HEK293T (cell line): ENCODE measurements around the gene EMC1.
"Not testable (repeated sequence)": the region's sequence is repeated elsewhere in the genome, so short reads cannot be mapped to it uniquely, and the experiment has no call there.

Experiments used
- CTCF ChIA-PET: fragments of 350-600 bp; formaldehyde crosslinking; extraction: SDS; loops from one replicate; lab custom pipeline; 2021; ENCODE audit warnings: antibody characterized with exemption, inconsistent platforms; lab: Yijun Ruan, JAX
- POLR2A ChIA-PET: fragments of 350-600 bp; formaldehyde crosslinking; extraction: SDS; loops from one replicate; lab custom pipeline; 2020; ENCODE audit warnings: antibody characterized with exemption, inconsistent platforms; lab: Yijun Ruan, JAX
- DNase-seq: peaks from one replicate; pipeline ENCODE4 v3.0.0; 2012; ENCODE audit warnings: mixed read lengths; ENCODE audit errors: extremely low spot score
- ARNT ChIP-seq: fragments of 450-650 bp; IDR thresholded peaks from 2 replicates; pipeline ENCODE4 v1.6.1; 2017; ENCODE audit warnings: mild to moderate bottlenecking
- BHLHE40 ChIP-seq: fragments of 450-650 bp; IDR thresholded peaks from 2 replicates; pipeline ENCODE4 v1.6.1; 2016; ENCODE audit warnings: mild to moderate bottlenecking, moderate library complexity, borderline replicate concordance
- CTBP1 ChIP-seq: fragments of 450-650 bp; IDR thresholded peaks from 2 replicates; pipeline ENCODE4 v1.6.1; 2016; ENCODE audit warnings: borderline replicate concordance
- ELF4 ChIP-seq: fragments of 450-650 bp; IDR thresholded peaks from 2 replicates; pipeline ENCODE4 v1.6.1; 2017; ENCODE audit warnings: antibody characterized with exemption
- FOXA1 ChIP-seq: fragments of 450-650 bp; IDR thresholded peaks from 2 replicates; pipeline ENCODE4 v1.6.1; 2016; ENCODE audit warnings: mild to moderate bottlenecking
- FOXK2 ChIP-seq: fragments of 450-650 bp; IDR thresholded peaks from 2 replicates; pipeline ENCODE4 v1.6.1; 2016; ENCODE audit warnings: mild to moderate bottlenecking
- FOXM1 ChIP-seq: fragments of 450-650 bp; IDR thresholded peaks from 2 replicates; pipeline ENCODE4 v1.6.1; 2017; ENCODE audit warnings: mild to moderate bottlenecking, borderline replicate concordance
- HDGF ChIP-seq: fragments of 450-650 bp; IDR thresholded peaks from 2 replicates; pipeline ENCODE4 v1.6.1; 2017; ENCODE audit warnings: antibody characterized with exemption, borderline replicate concordance
- L3MBTL2 ChIP-seq: fragments of 450-650 bp; conservative IDR thresholded peaks from 2 replicates; pipeline ENCODE4 v1.6.1; 2016; ENCODE audit warnings: mild to moderate bottlenecking
- LEF1 ChIP-seq: fragments of 450-650 bp; IDR thresholded peaks from 2 replicates; pipeline ENCODE4 v1.6.1; 2017; ENCODE audit warnings: mild to moderate bottlenecking, borderline replicate concordance
- NFRKB ChIP-seq: fragments of 450-650 bp; IDR thresholded peaks from 2 replicates; pipeline ENCODE4 v1.6.1; 2016; ENCODE audit warnings: mild to moderate bottlenecking, moderate library complexity
- SP1 ChIP-seq: fragments of 450-650 bp; IDR thresholded peaks from 2 replicates; pipeline ENCODE4 v1.6.1; 2017
- SUZ12 ChIP-seq: fragments of 450-650 bp; IDR thresholded peaks from 2 replicates; pipeline ENCODE4 v1.6.1; 2016; ENCODE audit warnings: mild to moderate bottlenecking
- TARDBP ChIP-seq: fragments of 450-650 bp; IDR thresholded peaks from 2 replicates; pipeline ENCODE4 v1.6.1; 2016
- ZNF384 ChIP-seq: fragments of 450-650 bp; IDR thresholded peaks from 2 replicates; pipeline ENCODE4 v1.6.1; 2016
- TF ChIP-seq, protein P1 (sequence below): fragments of 450-650 bp; IDR thresholded peaks from 2 replicates; pipeline ENCODE4 v1.6.1; 2016

EMC1 gene

DNA sequence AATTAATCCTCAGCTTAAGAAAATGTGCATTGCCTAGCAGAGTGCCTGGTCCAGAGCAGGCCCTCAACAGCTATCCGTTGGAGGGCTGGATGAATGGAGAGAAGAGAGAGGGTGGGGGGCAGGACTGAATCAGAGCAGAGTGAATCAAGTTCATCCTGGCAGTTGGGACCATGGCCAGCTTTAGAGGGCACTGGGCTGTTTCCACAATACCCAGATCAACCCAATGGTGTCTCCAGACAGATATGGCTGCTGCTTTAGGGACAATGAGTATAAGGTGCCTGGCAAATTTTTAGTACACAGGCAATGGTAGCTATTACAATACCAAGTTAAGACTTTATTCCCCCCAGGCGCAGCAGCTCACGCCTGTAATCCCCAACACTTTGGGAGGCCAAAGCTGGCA lies 17.1 kb downstream of the EMC1 start:
- DNase-seq = no peak
- ChIA-PET CTCF (no interaction called here), POLR2A (interaction anchor here (1.6 kb wide), 1 partner anchor 17 kb away, joined by 3 read pairs; the partner anchor contains the start of genes EMC1 and MRTO4)
- TF ChIP-seq HDGF (no peak), NFRKB (no peak)

DNA sequence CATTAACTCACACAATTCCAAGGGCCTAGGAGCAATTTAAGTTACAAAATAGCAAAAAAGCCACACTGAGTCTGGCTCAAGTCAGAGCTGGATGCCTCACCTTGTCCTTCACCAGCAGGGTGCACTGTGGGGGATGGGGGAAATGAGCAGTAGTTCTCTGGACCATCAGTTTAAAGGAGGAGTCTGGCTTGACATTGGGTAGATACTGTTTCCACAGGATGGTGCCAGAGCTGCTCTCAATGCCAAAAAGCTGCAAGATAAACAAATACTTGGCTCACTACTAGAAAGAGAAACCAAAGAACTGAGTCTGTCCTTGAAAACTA lies 18.8 kb downstream of the EMC1 start:
- DNase-seq = no peak
- ChIA-PET CTCF (no interaction called here), POLR2A (interaction anchor here (1.6 kb wide), 1 partner anchor 19 kb away, joined by 3 read pairs; the partner anchor contains the start of genes EMC1 and MRTO4)
- TF ChIP-seq ELF4 (no peak), L3MBTL2 (no peak), SP1 (no peak), ZNF384 (no peak), TARDBP (no peak), SUZ12 (no peak), FOXA1 (no peak), CTBP1 (no peak), FOXM1 (no peak), BHLHE40 (no peak), FOXK2 (no peak)
- TF ChIP-seq, protein P1, sequence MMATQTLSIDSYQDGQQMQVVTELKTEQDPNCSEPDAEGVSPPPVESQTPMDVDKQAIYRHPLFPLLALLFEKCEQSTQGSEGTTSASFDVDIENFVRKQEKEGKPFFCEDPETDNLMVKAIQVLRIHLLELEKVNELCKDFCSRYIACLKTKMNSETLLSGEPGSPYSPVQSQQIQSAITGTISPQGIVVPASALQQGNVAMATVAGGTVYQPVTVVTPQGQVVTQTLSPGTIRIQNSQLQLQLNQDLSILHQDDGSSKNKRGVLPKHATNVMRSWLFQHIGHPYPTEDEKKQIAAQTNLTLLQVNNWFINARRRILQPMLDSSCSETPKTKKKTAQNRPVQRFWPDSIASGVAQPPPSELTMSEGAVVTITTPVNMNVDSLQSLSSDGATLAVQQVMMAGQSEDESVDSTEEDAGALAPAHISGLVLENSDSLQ = no peak

DNA sequence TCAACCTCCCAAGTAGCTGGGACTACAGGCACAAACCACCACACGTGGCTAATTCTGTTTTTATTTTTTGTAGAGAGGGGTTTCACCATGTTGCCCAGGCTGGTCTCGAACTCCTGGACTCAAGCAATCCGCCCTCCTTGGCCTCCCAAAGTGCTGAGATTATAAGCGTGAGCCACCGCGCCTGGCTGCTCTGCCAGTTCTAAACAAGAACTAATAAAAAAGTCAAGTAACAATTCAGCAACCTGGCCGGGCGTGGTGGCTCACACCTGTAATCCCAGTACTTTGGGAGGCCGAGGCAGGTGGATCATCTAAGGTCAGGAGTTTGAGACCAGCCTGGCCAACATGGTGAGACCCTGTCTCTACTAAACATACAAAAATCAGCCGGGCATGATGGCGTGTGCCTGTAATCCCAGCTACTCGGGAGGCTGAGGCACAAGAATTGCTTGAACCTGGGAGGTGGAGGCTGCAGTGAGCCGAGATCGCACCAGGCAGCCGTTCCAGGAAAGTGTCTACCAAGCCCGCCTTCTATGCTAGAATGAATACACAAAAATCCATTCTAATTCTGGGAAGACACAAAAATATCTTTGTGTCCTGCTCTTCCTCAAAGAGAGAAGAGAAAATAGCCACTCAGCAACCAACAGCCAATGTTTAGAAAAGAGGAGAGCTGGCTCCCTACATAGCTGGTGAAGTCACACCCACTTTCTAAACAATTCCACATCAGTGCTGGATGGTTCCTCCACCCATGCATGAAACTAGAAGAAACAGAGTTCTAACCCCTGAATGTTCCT lies 19.4 kb downstream of the EMC1 start:
- CTCF ChIA-PET = interaction anchor here (0.8 kb wide), 1 partner anchor 108 kb away, joined by 3 read pairs; no protein-coding TSS in a partner anchor
- DNase-seq, POLR2A ChIA-PET: not testable (repeated sequence)

DNA sequence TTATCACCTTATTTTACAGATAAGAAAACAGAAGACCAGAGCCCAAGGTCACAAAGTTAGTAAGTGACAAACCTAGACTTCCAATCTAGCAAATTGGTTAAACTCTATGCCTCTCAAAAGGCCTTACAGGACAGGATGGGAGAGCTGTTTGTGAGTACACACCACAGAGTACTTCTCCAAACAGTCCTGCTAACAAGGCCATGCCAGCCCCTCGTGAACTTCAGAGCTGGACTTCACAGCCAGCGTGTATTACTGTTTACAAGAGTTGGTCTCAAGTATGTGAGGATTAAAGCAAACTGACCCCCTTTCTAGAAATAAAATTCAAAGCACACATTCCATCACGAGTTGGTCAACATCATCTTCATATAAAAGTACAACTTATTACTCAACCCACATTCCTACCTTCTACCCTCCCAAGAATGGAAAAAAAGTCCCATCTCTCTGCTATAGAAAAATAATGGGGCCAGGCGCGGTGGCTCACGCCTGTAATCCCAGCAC lies 21.4 kb downstream of the EMC1 start:
- ChIA-PET CTCF (interaction anchor here (0.5 kb wide), 1 partner anchor 14 kb away, joined by 3 read pairs; no protein-coding TSS in a partner anchor), POLR2A (no interaction called here)
- TF ChIP-seq ZNF384 (no peak), SP1 (no peak), LEF1 (no peak), ELF4 (no peak), NFRKB (no peak), HDGF (no peak), TARDBP (no peak), CTBP1 (no peak), FOXA1 (no peak), SUZ12 (no peak)
- no peak for DNase-seq

DNA sequence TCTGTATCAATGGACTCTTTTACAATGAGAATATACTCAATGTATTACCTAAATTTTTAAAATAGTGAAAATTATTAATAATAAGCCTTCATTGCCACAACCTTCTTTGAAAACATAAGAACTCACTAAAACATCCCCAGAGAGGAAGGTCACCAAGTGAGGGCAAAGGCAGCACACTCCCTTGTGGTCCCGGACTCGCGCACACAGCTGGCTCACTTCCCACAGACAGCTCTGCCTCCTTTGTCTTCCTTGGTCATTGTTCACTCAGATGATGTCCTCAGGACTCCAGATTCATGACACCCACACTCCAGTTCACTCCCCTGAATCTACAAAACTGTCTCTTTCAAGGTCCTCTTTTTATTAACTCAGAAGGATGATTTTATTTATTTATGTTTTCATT lies 22.1 kb downstream of the EMC1 start:
- ChIA-PET POLR2A (interaction anchor here (1.9 kb wide), 1 partner anchor 22 kb away, joined by 6 read pairs; the partner anchor contains the start of genes EMC1 and MRTO4), CTCF (no interaction called here)
- TF ChIP-seq FOXM1 (no peak), TARDBP (no peak), ZNF384 (no peak), HDGF (no peak), CTBP1 (no peak), ELF4 (no peak), NFRKB (no peak), SP1 (no peak), FOXA1 (no peak)
- TF ChIP-seq, protein P1 = no peak
- no peak for DNase-seq

DNA sequence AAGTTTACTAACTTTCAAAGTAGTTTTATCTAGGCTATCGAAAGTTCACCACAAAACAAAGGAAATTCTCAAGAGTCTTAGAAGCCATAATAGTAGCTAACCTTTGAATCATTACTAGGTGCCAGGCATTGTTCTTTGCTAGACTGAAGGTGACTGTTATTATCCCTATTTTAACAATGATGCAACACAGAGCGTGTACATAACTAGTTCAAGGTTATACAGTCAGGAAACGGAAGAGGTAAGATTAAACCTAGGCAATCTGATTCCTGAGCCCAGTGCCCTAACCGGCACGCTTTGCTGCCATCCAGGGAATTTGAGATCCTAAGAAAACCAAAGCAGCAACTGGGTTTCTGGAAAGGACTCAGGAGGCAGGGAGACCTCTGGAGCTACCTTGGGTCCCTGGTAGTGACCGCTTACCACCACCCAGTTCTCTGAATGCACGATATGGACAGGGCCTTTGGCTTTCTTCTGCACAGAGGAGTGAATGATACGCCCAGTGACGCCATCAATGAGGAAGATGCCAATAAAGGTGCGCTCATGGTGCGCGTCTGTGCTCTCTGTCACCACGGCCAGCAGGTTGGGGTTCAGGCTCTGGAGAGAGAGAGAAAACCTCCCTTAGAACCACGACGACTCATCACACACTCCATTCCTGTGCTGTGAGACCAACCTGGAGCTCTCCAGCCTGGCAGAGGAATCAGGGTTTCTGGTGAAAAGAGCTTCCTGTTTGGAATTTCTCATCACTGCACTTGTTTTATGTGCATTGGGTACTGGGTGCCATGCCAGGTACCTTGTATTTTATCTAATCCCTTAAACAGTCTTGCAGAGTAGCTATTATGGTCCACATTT lies 28.1 kb downstream of the EMC1 start:
- ChIA-PET POLR2A (interaction anchor here (1.5 kb wide), 1 partner anchor 28 kb away, joined by 4 read pairs; the partner anchor contains the start of genes EMC1 and MRTO4), CTCF (interaction anchor here (0.5 kb wide), 1 partner anchor 43 kb away, joined by 3 read pairs; no protein-coding TSS in a partner anchor)
- TF ChIP-seq SUZ12 (no peak), ARNT (no peak), CTBP1 (no peak), NFRKB (no peak), HDGF (no peak), FOXM1 (no peak), FOXK2 (no peak), BHLHE40 (no peak), LEF1 (no peak), FOXA1 (no peak), SP1 (no peak), ZNF384 (no peak), ELF4 (no peak), TARDBP (no peak), L3MBTL2 (no peak)
- TF ChIP-seq, protein P1 = no peak
- no peak for DNase-seq
